Activated T-cell treated with anti-CD3 and anti-CD28 coated beads for 1 hour (primary cell): Measurements from ENCODE around the gene KNL1.
A peak's percentile ranks its signal among the peaks of the same experiment; 100 is the strongest.
"Not testable (repeated sequence)": the region's sequence is repeated elsewhere in the genome, so short reads cannot be mapped to it uniquely, and the experiment has no call there.

Source experiments
- DNase-seq: peaks from one replicate; pipeline ENCODE4 v3.0.0-alpha.2; 2020; ENCODE audit warnings: low read depth

The KNL1 gene

GRCh38 chr15:40584191-40584590 is 9.9 kb upstream of the KNL1 start:
- DNase-seq, result no peak

GRCh38 chr15:40590667-40591050 is 3.4 kb upstream of the KNL1 start:
- no peak for DNase-seq

- DNase-seq, result no peak
Measured at GRCh38 chr15:40591389-40591788, 2.7 kb upstream of the KNL1 start.

- DNase-seq, result no peak
Measured at GRCh38 chr15:40593165-40593564, 884 bp upstream of the KNL1 start.

GRCh38 chr15:40594429-40594836 is 384 bp downstream of the KNL1 start:
- DNase-seq, result peak; percentile 11

GRCh38 chr15:40595219-40595618 is 1.2 kb downstream of the KNL1 start:
- no peak for DNase-seq

GRCh38 chr15:40595773-40596172 is 1.7 kb downstream of the KNL1 start:
- no peak for DNase-seq

DNA sequence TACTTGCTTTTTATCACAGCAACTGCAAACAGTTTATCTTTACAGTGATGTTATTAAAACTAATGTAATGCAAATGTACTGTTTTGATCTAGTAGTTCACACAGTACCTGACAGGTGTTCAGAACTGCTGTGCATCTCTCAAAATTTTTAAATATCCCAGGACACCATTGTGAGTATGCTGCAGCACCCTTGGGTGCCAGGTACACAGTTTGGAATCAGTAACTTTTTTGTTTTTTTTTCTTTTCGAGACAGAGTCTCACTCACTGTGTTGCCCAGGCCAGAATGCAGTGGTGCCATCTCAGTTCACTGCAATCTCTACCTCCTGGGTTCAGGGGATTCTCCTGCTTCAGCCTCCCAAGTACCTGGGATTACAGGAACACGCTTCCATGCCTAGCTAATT is 3.0 kb downstream of the KNL1 start:
- no peak for DNase-seq

- DNase-seq, result no peak
Measured at GRCh38 chr15:40598126-40598525, 4.1 kb downstream of the KNL1 start.

GRCh38 chr15:40598672-40599071 is 4.6 kb downstream of the KNL1 start:
- no peak for DNase-seq

DNA sequence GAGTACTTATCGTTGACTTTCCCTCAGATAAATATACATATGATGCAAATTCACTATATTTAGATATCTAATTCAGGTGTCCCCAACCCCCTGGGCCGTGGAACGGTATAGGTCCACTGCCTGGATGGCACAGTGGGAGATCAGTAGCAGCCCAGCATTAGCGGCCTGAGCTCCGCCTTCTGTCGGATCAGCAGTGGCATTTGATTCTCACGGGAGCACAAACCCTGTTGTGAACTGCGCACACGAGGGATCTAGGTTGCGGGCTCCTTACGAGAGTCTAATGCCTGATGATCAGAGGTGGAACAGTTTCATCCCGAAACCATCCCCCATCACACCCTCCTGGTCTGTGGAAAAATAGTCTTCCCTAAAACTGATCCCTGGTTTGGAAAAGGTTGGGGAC is 6.9 kb downstream of the KNL1 start:
- no peak for DNase-seq

DNA sequence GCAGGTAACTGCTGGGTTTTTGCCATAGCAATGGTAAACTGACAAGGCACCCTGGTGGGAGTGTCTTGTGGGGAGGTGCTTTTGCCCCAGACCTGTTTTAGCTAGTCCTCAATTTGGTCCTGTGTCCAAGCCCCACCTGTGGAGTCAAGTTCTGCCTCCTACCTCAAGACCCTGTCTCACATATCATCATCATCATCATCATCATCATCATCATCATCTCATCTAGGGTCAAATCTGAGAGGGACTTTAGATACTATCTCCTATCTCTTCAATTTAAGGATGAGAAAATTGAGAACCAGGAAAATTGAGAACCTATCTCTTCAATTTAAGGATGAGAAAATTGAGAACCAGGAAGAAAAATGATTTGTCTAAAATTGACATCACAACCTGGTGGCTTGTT is 9.9 kb downstream of the KNL1 start:
- DNase-seq, result no peak

GRCh38 chr15:40613080-40613479 is 19.0 kb downstream of the KNL1 start:
- DNase-seq, result no peak

- DNase-seq, result no peak
Measured at GRCh38 chr15:40618023-40618422, 24.0 kb downstream of the KNL1 start.

GRCh38 chr15:40618906-40619305 is 24.9 kb downstream of the KNL1 start:
- DNase-seq, result no peak

DNA sequence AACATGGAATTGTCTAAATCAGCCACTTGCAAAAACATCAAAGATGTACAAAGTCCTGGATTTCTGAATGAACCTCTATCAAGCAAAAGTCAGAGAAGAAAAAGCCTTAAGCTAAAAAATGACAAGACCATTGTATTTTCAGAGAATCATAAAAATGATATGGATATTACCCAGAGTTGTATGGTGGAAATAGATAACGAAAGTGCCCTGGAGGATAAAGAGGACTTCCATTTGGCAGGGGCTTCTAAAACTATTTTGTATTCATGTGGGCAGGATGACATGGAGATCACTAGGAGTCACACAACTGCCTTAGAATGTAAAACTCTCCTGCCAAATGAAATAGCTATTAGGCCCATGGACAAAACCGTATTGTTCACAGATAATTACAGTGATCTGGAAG is 29.3 kb downstream of the KNL1 start:
- no peak for DNase-seq

DNA sequence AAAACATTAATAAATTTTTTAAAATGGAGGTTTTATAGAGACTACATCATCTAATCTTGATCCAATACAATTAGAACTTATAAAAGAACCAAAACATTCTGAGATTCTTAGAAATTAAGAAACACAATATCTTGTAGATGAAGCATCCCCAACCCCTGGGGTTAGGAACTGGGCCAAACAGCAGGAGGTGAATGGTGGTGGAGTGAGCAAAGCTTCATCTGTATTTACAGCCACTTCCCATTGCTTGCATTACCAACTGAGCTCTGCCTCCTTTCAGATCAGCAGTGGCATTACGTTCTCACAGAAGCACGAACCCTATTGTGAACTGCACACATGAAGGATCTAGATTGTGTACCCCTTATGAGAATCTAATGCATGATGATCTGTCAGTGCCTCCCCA is 36.3 kb downstream of the KNL1 start:
- DNase-seq, result no peak

DNA sequence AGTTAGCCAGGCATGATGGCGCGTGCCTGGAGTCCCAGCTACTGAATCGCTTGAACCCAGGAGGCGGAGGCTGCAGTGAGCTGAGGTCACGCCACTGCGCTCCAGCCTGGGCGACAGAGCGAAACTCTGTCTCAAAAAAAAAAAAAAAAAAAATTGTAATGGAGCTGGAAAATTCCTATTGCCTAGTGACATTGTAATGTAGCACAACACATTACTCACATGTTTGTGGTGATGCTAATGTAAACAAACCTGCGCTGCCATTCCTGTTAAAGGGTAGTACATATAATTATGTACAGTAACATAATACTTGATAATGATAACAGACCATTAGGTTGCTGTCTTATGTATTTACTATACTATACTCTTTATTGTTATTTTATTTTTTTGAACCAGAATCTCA is 39.1 kb downstream of the KNL1 start:
- no peak for DNase-seq

- DNase-seq, result no peak
Measured at GRCh38 chr15:40637221-40637745, 43.2 kb downstream of the KNL1 start.

DNA sequence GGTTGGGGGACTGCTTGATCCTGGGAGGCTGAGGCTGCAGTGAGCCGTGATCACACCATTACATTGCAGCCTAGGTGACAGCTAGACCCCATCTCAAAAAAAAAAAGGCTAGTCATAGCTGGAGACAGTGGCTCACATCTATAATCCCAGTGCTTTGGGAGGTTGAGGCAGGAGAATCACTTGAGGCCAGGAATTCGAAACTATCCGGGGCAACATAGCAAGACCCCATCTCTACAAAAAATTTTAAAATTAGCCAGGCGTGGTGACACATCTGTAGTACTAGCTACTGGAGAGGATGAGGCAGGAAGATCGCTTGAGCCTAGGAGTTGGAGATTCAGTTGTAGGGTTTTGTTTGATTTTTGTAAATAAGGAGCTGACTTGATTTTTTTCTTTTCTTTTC is 45.6 kb downstream of the KNL1 start:
- DNase-seq, result no peak

DNA sequence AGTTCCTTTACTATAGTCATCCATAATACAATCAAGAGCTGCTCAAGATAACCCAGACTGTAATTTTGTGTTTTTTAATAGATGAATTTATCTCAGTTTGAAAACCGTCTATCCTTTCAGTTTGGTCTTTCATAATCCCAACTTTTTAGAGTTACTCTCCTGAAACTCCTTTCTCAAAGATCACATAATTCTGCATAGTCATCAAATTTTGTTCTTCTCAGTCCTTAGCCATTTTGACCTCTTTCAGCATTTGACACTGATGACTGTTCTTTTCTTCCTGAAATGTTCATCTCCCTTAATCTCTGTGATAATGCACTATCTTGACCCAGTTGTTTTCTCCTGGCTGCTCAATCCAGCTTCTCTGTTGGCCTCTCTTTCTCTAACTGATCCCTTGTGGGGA is 53.5 kb downstream of the KNL1 start:
- no peak for DNase-seq

GRCh38 chr15:40650479-40650878 is 56.4 kb downstream of the KNL1 start:
- no peak for DNase-seq

DNA sequence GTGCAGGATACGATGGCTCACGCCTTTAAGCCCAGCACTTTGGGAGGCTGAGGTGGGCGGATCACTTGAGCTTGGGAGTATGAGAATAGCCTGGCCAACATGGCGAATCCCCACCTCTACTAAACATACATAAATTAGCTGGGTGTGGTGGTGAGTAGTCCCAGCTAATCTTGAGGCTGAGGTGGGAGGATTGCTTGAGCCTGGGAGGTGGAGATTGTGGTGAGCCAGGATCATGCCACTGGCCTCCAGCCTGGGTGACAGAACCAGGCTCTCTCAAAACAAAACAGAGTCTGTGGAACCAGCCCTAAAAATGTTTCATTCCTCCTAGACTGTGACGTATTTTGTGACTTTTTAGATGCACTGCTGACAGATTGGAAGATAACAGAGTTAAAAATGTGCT is 66.6 kb downstream of the KNL1 start:
- DNase-seq, result no peak

- DNase-seq, result no peak
Measured at GRCh38 chr15:40664909-40665308, 70.9 kb downstream of the KNL1 start.

DNA sequence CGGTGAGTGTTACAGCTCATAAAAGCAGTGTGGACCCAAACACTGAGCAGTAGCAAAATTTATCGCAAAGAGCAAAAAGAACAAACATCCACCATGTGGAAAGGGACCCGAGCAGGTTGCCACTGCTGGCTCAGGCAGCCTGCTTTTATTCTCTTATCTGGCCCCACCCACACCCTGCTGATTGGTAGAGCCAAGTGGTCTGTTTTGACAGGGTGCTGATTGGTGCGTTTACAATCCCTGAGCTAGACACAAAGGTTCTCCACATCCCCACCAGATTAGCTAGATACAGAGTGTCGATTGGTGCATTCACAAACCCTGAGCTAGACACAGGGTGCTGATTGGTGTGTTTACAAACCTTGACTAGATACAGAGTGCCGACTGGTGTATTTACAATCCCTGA is 82.2 kb downstream of the KNL1 start:
- DNase-seq, result not testable (repeated sequence)
